ENCODE measurements around the gene ATG7. TPM values are rescaled to one million over a fixed set of nuclear protein-coding genes. Genes with fewer than 3 reads are reported as not detected.

Gene ATG7
- total RNA-seq, 4 donors from 2014 or later, result 20.6 to 50.4 (median 39.9) TPM

DNA sequence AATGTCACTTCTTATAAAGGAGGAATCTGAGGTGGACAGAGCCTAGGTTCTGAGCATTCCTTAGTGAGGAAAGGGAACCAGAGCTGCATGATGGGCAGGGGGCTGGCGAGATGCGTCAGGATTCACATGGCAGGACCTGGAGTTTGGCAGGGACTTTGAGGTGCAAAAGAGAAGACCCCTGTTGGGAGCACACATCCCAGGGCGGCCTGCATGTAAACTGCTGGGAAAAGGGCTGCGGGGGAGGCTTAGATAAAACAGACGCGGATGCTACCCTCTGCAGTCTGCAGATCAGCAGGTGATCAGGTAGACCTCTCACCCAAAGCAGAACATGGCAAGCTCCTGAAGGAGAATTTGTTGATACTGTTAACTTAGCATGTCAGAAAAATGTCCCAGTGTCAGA lies 203.1 kb downstream of the ATG7 start:
- no peak overlapping the region for H3K4me3 ChIP-seq
- intact Hi-C loops (cut with DNase I), result loop anchor here (10.0 kb wide), 1 partner anchor 169 kb away; the partner anchor contains the start of gene VGLL4
- H3K27ac ChIP-seq (replicated peaks in 1 of 4), result no peak overlapping the region
- H3K4me1 ChIP-seq, result peaks cover 12 to 33% (median 32%) of the 10 kb centered on the region in 4 donors
- WGBS, result 97% methylated on average over 6 of the region's 6 CpGs
- no peaks in the 10 kb centered on the region for H3K9me3 ChIP-seq
- H3K36me3 ChIP-seq, result no peaks in the 10 kb centered on the region
- no peak for TF ChIP-seq CTCF (IDR thresholded peaks at IDR 0.05)
- no peak for TF ChIP-seq EP300 (IDR thresholded peaks at IDR 0.05)
- no peak for TF ChIP-seq POLR2AphosphoS5 (IDR thresholded peaks at IDR 0.05)
- TF ChIP-seq POLR2A (IDR thresholded peaks at IDR 0.05; ENCODE audit: low read depth), result no peak
- no peaks in the 10 kb centered on the region for H3K27me3 ChIP-seq
- no peak for DNase-seq (ENCODE audit: extremely low spot score)

- H3K27ac ChIP-seq (replicated peaks in 1 of 4), result peak overlapping the region in 3 of 4 donors; percentile 62 to 83 (median 70)
- WGBS, result 46% methylated on average over 1 of the region's 1 CpG
- intact Hi-C loops (cut with DNase I), result loop anchor here (10.0 kb wide), 1 partner anchor 168 kb away; the partner anchor contains the start of gene VGLL4
- H3K36me3 ChIP-seq, result no peaks in the 10 kb centered on the region
- H3K4me3 ChIP-seq, result no peak overlapping the region
- no peak for DNase-seq (ENCODE audit: extremely low spot score)
- no peaks in the 10 kb centered on the region for H3K27me3 ChIP-seq
- peaks cover 23 to 47% (median 47%) of the 10 kb centered on the region in 4 donors for H3K4me1 ChIP-seq
- no peaks in the 10 kb centered on the region for H3K9me3 ChIP-seq
- TF ChIP-seq EP300 (IDR thresholded peaks at IDR 0.05), result no peak
- no peak for TF ChIP-seq POLR2A (IDR thresholded peaks at IDR 0.05; ENCODE audit: low read depth)
- no peak for TF ChIP-seq CTCF (IDR thresholded peaks at IDR 0.05)
- no peak for TF ChIP-seq POLR2AphosphoS5 (IDR thresholded peaks at IDR 0.05)
These were observed 204.5 kb downstream of the ATG7 start for GRCh38 chr3:11476735-11477144.

GRCh38 chr3:11477407-11477911 lies 205.3 kb downstream of the ATG7 start:
- Histone ChIP-seq H3K27me3 (no peaks in the 10 kb centered on the region), H3K9me3 (no peaks in the 10 kb centered on the region), H3K36me3 (no peaks in the 10 kb centered on the region), H3K4me1 (peaks cover 25 to 54% (median 54%) of the 10 kb centered on the region in 4 donors), H3K4me3 (no peak overlapping the region), H3K27ac (replicated peaks in 1 of 4) (peak overlapping the region; percentile 62 to 83 (median 72))
- DNase-seq (ENCODE audit: extremely low spot score), result no peak
- TF ChIP-seq POLR2AphosphoS5 (IDR thresholded peaks at IDR 0.05) (peak; percentile 37 to 53), POLR2A (IDR thresholded peaks at IDR 0.05; ENCODE audit: low read depth) (no peak), EP300 (IDR thresholded peaks at IDR 0.05) (peak; percentile 81), CTCF (IDR thresholded peaks at IDR 0.05) (no peak)
- WGBS, result 47% methylated on average over 3 of the region's 3 CpGs
- intact Hi-C loops (cut with DNase I), result loop anchor here (10.0 kb wide), 1 partner anchor 167 kb away; the partner anchor contains the start of gene VGLL4

- Histone ChIP-seq H3K4me3 (no peak overlapping the region), H3K4me1 (peaks cover 25 to 55% (median 54%) of the 10 kb centered on the region in 4 donors), H3K9me3 (no peaks in the 10 kb centered on the region), H3K36me3 (no peaks in the 10 kb centered on the region), H3K27me3 (no peaks in the 10 kb centered on the region), H3K27ac (replicated peaks in 1 of 4) (peak overlapping the region; percentile 62 to 83 (median 72))
- TF ChIP-seq POLR2AphosphoS5 (IDR thresholded peaks at IDR 0.05) (no peak), CTCF (IDR thresholded peaks at IDR 0.05) (no peak), EP300 (IDR thresholded peaks at IDR 0.05) (no peak), POLR2A (IDR thresholded peaks at IDR 0.05; ENCODE audit: low read depth) (no peak)
- 74% methylated on average over 2 of the region's 2 CpGs for WGBS
- intact Hi-C loops (cut with DNase I), result loop anchor here (10.0 kb wide), 1 partner anchor 167 kb away; the partner anchor contains the start of gene VGLL4
- DNase-seq (ENCODE audit: extremely low spot score), result no peak
These were observed 206.0 kb downstream of the ATG7 start for GRCh38 chr3:11478167-11478566.
